Measurements from ENCODE around the gene SFMBT1.

- TF ChIP-seq, protein P1, sequence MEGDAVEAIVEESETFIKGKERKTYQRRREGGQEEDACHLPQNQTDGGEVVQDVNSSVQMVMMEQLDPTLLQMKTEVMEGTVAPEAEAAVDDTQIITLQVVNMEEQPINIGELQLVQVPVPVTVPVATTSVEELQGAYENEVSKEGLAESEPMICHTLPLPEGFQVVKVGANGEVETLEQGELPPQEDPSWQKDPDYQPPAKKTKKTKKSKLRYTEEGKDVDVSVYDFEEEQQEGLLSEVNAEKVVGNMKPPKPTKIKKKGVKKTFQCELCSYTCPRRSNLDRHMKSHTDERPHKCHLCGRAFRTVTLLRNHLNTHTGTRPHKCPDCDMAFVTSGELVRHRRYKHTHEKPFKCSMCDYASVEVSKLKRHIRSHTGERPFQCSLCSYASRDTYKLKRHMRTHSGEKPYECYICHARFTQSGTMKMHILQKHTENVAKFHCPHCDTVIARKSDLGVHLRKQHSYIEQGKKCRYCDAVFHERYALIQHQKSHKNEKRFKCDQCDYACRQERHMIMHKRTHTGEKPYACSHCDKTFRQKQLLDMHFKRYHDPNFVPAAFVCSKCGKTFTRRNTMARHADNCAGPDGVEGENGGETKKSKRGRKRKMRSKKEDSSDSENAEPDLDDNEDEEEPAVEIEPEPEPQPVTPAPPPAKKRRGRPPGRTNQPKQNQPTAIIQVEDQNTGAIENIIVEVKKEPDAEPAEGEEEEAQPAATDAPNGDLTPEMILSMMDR (IDR thresholded peaks at IDR 0.05; ENCODE audit: insufficient read depth, low read depth, low read length) = no peak
- TF ChIP-seq EZH2 (IDR thresholded peaks at IDR 0.05; ENCODE audit: insufficient read depth, low read length) = no peak
Observed at GRCh38 chr3:53079791-53080555, 34.1 kb upstream of the SFMBT1 start.
